Right lobe of liver (tissue), 4 donors: ENCODE data around the gene KCNQ2.

Experiments
- CTCF ChIP-seq, 4 donors: fragments of 200-600 bp in 3 of 4; fragments of 450-650 bp in 1 of 4; IDR thresholded peaks; one replicate each; pipeline versions ENCODE4 v1.5.1 to v1.8.0; 2016 to 2022; ENCODE audit warnings: antibody characterized with exemption in 4 of 4, mild to moderate bottlenecking in 2 of 4
- POLR2A ChIP-seq: fragments of 450-650 bp; IDR thresholded peaks from one replicate; pipeline ENCODE4 v1.6.1; 2017; ENCODE audit warnings: antibody characterized with exemption, mild to moderate bottlenecking
- donor health status: DM: no; HTN: no; CAD: no.
- donor health status: DM: no; HTN: no; CAD: no.
- donor health status: DM: no; HTN: yes; CAD: no.

GRCh38 chr20:63428906-63429575, 43.4 kb downstream of the KCNQ2 start:
- TF ChIP-seq CTCF (IDR thresholded peaks at IDR 0.05) (no peak), POLR2A (no peak)
